NCI-H1092 treated with DMSO at 0.1 percent for 48 hours (cell line): ENCODE measurements around the gene PSMC3.

Experiments used
- DNase-seq: peaks from one replicate; lab custom pipeline; 2025; lab: John Stamatoyannopoulos, UW

Gene PSMC3

GRCh38 chr11:47394050-47394321 is 32.3 kb downstream of the PSMC3 start:
- DNase-seq, result no peak

GRCh38 chr11:47393163-47394049 is 32.8 kb downstream of the PSMC3 start:
- DNase-seq, result no peak

- DNase-seq, result no peak
Measured at GRCh38 chr11:47392546-47393162, 33.6 kb downstream of the PSMC3 start.

DNA sequence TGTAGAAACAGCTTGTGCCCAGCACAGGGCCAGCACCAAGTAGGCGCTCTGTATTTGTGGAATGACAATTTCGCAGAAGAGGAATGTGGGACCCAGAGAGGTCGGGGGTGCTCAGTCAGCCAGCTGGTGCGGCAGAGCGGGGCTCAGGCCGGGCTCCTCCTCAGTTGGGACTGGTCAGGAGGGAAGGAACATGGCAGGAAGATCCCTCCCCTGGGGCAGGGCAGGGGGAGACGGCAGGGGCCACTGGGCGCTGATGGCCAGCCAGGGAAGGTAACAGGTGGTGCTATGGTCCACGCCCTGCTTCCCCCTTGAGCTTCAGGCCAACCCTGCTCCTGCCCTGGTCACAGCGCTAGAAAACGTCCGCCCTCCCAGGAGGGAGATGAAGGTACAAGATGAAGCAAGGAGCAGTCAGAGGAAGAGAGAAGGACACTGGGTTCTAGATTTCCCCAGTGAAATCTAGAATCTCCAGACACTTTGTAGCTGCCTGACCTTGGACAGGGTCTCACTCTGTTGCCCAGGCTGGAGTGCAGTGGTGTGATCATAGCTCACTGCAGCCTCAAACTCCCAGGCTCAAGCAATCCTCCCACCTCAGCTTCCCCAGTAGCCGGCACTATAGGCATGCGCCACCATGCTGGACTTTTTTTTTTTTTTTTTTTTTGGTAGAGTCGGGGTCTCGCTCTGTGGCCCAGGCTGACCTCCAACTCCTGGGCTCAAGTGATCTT is 34.4 kb downstream of the PSMC3 start:
- DNase-seq, result no peak

GRCh38 chr11:47391077-47391583 is 35.1 kb downstream of the PSMC3 start:
- DNase-seq, result no peak

DNA sequence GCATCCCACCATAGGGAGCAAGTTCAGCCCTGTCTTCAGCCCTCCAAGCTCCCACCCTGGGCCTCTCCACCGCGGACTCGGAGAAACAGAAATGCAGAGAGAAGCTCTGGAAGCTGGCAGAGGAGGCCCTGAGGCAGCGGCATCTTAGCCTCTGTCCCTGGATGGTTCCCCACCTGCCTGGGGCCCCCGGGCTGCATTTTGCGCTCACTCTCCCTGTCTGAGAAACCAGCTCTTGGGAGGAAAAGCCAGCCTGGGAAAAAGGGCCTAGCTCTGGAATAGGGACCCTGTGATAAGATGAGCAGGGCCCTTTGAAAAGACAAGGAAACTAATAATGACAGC is 35.8 kb downstream of the PSMC3 start:
- no peak for DNase-seq

GRCh38 chr11:47389577-47390421 is 36.4 kb downstream of the PSMC3 start:
- no peak for DNase-seq

DNA sequence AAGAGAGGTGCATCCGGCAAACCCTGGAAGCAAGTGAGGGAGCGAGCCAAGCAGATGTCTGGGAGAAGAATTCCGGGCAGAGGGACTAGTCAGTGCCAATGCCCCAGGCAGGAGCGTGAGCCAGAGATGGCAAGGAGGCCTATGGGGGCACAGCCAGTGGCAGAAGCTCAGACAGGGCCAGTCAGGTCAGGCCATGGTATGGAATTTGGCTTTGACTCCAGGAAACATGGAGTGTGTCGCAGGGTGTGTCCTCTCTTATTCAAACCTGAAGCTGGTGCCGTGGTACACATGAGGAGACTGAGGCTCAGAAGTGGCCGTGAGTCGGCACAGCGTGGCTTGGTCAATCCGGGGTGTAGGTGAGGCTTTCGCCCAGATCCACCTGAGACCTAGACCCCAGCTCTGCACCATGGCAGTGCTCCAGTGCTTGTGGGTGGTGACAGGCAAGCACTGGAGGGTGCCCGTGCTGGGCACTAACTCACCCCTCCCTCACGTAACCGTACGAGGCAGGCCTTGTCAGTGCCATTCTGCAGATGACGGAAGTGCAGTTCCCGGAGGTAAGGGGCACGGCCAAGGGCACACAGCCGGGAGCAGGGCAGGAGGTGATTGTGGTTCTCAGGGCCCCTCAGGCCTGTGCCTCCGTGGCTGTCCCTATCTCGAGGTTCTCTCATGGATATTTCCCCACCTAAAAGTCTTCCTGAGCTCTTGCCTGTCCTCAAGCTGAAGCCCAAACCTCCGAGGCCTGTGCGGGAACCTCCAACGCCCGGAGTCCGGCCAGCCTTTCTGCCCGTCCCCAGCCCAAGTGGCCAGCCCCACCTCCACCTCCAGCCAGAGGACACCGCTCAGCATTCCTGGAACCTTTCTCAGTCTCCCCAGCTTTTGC is 37.3 kb downstream of the PSMC3 start:
- DNase-seq, result no peak

GRCh38 chr11:47387944-47388696 is 38.1 kb downstream of the PSMC3 start:
- no peak for DNase-seq

GRCh38 chr11:47384498-47384897 is 41.7 kb downstream of the PSMC3 start:
- DNase-seq, result no peak

GRCh38 chr11:47383071-47383470 is 43.2 kb downstream of the PSMC3 start:
- no peak for DNase-seq

DNA sequence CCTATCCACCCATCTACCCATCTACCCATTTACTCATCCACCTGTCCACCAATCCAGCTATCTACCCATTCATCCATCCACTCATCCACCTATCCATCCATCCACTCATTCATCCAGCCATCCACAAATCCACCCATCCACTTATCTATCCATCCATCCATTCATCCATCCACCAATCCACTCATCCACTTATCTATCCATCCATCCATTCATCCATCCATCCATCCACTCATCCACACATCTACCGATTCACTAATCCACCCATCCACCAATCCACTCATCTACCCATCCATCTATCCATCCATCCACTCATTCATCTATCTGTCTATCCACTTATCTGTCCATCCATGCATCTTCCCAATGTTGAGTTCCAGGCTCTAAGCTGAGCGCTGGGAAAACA is 46.2 kb downstream of the PSMC3 start:
- no peak for DNase-seq

GRCh38 chr11:47379317-47379716 is 46.9 kb downstream of the PSMC3 start:
- no peak for DNase-seq

DNA sequence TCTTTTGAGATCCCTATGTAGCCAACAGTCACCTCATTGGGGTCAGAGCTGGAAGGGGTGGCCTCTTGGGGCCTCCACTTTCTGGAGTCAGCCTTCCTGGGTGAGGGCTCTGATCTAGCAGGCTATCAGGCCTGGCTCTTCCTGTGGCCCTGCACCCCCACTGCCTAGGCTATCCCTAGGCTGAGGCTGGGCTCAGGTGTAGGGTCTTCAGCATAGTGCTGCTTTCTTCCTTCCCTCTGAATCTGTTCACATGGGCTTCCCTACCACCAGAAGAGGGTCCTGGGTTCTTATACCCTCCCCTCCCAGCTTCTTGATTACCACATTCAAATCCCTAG is 47.4 kb downstream of the PSMC3 start:
- no peak for DNase-seq

- no peak for DNase-seq
Measured at GRCh38 chr11:47378010-47378835, 48.0 kb downstream of the PSMC3 start, which contains the start of gene SPI1. SPI1 (minus strand) TSS chr11:47378547; CDS start chr11:47378353, 194 bp downstream.

DNA sequence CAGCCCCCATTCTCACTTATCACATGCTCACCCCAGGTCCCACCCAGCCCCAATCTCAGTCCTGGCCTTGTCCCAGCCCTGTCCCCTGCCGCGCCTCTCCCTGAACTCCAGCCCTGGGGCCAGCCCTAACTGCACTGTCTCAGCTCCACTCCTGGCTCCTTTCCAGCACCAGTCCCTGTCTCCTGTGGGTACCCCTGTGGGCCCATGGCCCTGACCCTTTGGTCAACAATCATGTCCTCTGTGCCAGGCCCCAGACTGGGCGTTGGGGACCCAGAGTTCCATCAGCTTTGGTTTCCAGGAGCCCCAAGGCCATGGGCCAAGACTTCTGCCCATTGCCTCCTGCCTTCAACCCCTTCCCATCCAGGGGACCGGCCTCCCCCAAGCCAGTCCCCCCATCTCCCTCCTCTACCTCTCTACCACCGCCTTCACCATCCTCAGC is 48.6 kb downstream of the PSMC3 start:
- no peak for DNase-seq

DNA sequence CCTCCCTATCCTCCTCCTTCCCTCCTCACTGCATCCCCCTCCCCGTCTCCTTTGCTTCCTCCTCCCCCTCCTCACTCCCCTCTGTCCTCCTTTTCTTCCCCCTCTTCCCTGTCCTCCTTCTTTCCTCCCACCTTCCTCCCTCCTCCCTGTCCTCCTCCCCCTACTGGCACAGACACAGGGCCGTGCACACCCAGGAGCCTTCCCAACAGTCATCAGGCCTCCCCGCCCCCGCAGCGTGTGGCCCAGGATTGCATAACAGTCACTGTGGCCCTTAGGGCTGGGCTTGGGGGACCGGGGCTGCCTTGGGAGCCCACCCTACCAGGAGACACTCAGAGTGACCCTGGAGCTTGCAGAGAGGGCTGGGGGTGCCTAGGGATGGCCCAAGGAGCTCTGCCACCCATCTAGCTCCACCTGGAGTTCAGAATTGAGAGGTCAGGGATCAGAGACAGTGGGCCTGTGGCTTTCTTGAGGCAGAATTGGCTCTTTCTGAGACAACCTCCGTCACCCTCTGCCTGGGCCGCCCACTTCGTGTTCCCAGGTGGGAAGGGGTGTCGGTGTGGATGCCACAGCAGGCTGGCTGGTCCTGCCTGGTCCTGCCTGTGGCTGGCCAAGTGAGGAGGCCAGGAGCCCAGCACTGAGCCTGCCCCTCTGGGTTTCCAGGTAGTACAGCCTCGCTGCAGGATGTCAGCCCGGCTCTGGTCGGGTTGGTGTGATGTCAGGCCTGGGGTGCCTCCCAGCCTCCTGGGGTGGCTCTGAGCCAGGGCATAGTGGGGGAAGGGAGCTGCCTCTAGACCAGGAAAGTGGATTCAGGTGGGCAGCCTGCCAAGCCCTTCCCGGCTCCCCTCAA is 49.5 kb downstream of the PSMC3 start:
- no peak for DNase-seq

GRCh38 chr11:47376107-47376524 is 50.1 kb downstream of the PSMC3 start:
- no peak for DNase-seq
